SHP77 (cell line): ENCODE measurements around the gene MANEAL.

Experiments
- DNase-seq, 2 experiments: peaks; one replicate each; lab custom pipeline; 2025; lab: John Stamatoyannopoulos, UW

The MANEAL gene

DNA sequence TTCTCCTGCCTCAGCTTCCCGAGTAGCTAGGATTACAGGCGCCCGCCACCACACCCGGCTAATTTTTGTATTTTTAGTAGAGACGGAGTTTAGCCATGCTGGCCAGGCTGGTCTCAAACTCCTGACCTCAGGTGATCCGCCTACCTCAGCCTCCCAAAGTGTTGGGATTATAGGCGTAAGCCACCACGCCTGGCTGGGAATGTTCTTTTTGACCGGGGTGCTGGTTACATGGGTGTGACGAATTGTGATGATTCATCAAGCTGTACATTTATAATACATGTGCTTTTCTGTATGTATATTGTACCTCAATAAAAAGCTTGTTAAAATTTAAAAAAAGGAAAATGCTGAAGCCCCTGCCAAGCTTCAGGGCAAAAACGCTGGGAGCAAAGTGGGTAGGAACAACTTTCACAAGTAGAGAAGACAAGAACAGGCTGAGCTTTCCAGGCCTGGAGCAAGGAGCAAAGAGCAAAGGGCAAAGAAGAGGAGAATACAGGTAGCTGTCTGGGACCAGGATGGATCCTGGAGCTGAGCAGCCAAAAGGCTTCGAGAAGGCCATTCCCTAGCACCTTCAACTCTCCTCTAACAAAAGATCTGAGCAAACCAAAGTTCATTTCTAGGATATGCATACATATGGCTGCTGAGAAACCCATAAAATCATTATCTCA, 34.9 kb downstream of the MANEAL start:
- DNase-seq: no peak

DNA sequence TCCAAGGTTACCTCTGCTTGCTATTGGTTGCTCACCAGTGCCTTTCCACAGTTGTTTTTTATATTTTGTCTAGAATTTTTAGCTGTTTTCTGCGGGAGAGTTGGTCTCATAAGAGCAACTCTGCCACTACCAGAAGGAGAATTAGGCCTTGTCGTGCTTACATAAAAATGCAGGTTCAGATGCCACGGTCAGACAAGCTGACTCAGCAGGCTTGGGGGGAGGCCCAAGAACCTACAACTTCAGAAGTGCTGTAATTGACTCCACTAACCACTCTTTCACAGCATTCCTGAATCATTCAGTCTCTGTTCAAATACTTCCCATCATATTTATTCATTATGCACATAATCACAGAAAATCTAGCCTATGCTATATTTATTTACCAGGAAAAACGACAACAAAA, 37.5 kb downstream of the MANEAL start:
- DNase-seq: no peak

DNA sequence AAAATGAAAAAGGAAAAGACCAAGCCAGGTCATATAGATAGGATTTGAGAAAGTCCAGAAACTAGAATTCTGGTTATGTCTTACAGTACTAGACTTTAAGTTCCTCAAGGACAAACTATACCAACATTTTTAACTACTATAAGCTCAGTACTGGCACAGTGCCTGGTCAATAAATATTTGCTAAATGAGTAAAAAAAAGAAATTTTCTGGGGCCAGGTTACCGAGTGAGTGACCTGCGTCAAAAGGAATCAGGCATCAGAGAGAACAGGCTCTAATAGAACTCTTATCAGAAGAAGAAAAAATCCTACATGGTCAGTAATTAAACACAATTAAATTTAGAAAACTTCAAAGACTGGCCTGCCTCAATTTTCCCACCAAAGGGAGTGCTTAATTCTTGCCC, 38.2 kb downstream of the MANEAL start:
- DNase-seq: no peak

DNA sequence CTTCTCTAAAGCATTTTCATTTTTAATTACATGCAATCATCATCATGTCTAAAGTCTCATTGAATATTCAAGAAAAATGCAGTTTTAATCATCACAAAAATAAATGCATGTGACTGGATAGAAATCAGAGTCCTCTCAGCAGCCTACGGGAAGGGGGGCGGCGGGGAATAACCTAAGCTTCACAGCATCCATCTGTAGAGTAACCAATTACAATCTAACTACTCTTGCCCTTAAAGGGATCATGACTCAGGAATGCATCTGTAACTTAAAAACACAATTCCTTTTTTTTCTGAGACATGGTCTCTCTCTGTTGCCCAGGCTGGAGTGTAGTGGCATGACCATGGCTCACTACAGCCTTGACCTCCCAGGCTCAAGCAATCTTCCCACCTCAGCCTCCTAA, 43.1 kb downstream of the MANEAL start:
- no peak for DNase-seq

DNA sequence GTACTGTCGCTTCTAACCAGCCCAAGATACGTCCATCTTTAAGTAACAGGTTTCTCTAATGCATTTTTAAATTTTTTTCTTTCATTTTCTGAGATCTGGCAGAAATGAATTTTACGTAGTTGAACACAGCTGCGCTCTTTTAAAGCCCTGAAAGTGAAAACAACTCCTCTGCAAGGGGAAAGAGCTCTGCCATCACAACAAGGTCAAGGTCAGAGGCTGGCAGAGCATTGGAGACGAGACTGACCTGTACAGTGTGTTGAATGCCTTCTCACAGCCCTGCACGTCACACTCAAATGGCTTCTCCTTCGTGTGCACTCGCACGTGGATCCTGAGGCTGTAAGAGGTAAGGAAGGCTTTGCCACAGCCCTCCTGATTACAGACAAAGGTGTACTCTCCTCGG, 46.0 kb downstream of the MANEAL start:
- DNase-seq: no peak

DNA sequence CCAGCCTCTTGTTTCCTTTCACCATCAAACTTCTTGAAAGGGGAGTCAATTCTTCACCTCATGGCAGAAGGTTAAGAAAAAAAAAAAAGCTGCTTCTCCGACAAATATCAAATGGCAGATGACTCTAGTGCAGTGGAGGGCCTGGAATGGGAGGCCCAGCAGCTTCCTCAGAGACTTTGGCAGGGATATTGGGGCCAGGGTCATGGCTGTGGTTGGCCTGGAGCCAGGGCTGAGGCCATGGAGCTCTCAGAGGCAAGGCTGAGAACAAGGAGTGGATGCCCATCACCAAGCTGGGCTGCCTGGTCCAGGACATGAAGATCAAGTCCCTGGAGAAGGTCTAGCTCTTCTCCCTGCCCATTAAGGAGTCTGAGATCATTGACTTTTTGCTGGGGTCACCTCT, 47.1 kb downstream of the MANEAL start:
- no peak for DNase-seq

DNA sequence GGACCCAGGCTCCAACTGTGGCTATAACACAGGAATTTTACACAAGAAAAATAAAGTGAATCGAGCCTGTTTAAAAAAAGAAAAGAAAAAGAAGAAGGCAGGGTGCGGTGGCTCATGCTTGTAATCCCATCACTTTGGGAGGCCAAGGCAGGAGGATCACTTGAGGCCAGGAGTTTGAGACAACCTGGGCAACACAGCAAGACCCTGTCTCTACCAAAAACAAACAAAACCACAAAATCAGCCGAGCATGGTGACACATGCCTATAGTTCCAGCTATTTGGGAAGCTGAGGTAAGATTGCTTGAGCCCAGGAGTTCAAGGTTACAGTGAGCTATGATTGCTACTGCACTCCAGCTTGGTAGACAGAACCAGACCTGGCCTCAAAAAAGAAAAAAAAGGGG, 48.0 kb downstream of the MANEAL start:
- no peak for DNase-seq

DNA sequence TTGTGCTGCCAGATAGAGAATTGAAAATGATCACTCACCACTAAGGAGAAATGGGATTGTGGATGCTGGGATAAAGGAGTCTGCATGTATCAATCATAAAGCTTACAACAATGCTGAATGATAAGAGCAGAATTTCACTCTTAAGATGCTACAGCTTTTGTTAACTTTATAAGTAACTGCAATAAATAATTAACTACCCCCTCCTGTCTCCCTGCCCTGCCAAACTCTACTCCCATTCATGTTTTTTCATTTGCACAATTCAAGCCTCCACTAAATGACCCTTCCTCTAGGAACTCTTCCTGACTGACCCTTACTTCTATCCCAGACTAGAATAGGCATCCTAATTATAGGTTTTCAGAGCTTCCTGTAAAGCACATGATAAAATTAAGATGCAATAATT, 50.9 kb downstream of the MANEAL start:
- DNase-seq: no peak

DNA sequence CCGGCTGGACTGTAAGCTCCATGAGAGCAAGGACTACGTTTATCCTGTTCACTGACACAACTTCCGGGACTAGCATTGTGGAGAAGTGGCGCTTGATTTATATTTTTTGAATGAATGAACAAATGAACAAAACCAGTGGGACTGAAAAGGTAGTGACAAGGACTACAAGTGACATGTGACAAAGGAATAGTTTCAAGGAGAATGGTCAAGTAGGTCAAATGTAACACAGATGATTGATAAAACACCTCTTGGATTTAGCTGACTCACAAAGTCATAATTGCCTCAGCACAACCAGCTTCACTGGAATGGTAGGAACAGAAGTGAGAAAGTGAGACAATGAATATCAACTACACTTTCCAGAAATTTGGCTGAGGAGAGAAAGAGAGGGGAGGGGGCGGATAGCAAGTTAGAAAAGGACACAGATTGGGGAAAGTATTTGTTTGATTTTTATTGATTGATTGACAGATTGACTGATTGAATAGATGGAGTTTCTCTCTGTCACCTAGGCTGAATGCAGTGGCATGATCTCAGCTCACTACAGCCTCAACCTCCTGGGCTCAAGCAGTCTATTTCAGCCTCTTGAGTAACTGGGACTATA, 51.5 kb downstream of the MANEAL start:
- DNase-seq: no peak

DNA sequence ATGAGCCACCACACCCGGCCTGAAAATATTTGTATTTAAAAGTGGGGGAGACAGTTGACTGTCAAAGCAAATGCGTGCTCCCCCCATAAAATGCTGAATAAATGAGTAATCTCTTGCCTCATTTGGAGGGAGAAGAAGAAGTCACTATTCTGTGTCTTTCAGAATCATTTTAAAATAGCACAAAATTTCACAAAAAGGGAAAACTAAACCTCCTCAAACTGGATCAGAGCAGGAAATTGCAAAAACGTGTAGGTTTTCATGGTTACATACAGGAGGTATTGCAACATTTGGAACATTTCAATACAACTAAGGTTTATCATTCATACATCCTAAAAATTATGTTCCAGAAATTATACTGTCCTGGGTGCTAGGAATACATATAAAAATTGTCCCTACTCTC, 52.1 kb downstream of the MANEAL start:
- DNase-seq: no peak

DNA sequence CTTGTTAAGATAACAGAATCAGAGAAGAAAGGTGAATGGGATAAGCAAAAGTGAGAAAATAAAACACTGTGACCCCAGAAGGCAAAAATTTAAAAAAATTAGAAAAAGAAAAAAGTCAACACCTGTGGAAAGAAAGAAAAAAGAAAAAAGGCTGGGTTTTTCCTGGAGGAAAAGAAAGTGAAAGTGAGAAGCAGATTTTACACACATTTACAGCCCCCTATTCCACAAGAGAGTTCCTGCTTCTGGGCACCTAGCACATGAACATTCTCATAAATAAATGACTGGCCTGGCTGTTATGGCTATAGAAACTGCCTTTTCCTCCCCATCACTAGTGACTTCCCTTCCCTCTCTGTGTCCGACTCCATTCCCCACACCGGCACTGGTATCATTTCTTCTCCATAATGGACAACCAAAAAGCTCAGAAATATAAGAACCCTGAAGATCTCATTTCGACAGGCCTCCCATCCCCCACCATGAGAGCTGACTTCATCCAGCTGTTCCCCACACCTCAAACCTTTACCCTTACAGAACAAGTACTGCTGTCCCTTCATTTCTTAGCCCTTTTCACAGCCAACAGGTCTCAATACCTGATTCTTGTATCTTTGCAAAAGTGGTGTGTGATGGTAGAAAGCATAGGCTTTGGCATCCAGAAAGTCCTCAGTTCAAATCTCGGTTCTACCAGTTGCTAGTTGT, 53.1 kb downstream of the MANEAL start:
- no peak for DNase-seq

DNA sequence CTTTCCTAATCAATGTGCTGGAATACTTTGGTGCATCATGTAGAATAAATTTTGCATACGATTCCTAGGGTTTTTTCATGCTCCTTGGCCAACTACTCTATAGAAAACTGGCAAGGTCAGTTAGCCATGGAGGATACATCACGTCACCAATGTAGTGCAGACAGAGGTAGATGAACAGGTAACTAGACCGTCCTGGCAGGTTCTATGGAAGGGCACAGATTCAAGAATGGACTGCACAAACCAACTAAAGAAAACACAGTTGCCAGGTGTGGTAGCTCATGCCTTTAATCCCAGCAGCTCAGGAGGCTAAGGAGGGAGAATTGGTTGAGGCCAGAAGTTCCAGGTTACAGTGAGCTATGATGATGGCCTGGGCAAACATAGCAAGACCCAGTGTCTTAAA, 55.8 kb downstream of the MANEAL start:
- DNase-seq: no peak

DNA sequence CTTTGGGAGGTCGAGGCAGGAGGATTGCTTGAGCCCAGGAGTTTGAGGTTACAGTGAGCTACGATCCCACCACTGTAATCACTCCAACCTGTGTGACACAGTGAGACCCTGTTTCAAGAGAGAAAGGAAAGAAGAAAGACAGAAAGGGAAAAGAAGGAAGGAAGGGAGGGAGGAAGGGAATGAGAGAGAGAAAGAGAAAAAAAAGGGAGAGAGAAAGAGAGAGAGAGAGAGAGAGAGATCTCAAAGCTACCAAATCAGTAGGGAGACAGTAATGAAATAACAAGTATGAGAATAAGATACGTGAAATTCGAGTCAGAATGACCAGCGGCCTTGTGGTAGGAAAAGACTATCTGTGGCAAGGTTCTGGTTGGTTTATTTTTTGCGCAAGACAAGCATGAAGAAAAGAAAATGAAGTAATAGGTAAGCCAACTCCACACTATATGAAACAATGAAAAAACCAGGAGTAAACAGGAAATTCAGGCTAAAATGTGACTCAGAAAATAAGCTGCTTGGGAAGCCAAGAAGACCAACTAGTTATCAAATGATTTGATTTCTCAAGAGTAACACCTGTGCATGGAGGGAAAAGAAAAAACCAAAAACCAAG, 56.8 kb downstream of the MANEAL start:
- DNase-seq: no peak
